ENCODE results near the gene NSUN4.

- TF ChIP-seq, protein P1, sequence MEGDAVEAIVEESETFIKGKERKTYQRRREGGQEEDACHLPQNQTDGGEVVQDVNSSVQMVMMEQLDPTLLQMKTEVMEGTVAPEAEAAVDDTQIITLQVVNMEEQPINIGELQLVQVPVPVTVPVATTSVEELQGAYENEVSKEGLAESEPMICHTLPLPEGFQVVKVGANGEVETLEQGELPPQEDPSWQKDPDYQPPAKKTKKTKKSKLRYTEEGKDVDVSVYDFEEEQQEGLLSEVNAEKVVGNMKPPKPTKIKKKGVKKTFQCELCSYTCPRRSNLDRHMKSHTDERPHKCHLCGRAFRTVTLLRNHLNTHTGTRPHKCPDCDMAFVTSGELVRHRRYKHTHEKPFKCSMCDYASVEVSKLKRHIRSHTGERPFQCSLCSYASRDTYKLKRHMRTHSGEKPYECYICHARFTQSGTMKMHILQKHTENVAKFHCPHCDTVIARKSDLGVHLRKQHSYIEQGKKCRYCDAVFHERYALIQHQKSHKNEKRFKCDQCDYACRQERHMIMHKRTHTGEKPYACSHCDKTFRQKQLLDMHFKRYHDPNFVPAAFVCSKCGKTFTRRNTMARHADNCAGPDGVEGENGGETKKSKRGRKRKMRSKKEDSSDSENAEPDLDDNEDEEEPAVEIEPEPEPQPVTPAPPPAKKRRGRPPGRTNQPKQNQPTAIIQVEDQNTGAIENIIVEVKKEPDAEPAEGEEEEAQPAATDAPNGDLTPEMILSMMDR (IDR thresholded peaks at IDR 0.05), result no peak
- no peak for TF ChIP-seq POLR2A (IDR thresholded peaks at IDR 0.05)
Measured at GRCh38 chr1:46309401-46310159, 31.0 kb upstream of the NSUN4 start.

Data from lower leg skin (tissue), 3 donors.